Measurements from ENCODE around the gene TUNAR.

Gene TUNAR

DNA sequence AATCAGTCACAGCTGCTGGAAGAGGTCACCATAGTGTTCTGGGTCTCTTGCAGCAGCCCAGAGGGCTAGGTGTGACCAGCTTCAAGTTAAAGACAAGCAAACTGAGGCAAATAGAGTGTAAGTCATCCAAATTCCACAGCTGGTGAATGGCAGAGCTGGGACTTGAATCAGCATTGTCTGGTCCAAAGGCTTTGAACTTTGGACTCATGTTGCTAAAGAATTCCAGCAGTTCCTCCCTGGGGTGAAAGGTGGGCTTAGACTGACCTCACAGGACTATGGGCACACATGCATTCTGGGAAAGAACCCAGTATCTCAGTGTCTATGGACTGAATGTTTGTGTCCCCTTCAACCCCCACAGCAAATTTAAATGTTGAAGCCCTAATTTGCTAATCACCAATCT, 54.8 kb downstream of the TUNAR start:
- no peak for DNase-seq (ENCODE audit: low read depth)
- no peak overlapping the region for H3K4me3 ChIP-seq (ENCODE audit: low read depth, low read length)
- in situ Hi-C loops (cut with HindIII; ENCODE audit: low sequenced_read_pairs) = no loop called here
- TF ChIP-seq CTCF (IDR thresholded peaks at IDR 0.05; ENCODE audit: low read depth, low read length, missing control alignments) = no peak

DNA sequence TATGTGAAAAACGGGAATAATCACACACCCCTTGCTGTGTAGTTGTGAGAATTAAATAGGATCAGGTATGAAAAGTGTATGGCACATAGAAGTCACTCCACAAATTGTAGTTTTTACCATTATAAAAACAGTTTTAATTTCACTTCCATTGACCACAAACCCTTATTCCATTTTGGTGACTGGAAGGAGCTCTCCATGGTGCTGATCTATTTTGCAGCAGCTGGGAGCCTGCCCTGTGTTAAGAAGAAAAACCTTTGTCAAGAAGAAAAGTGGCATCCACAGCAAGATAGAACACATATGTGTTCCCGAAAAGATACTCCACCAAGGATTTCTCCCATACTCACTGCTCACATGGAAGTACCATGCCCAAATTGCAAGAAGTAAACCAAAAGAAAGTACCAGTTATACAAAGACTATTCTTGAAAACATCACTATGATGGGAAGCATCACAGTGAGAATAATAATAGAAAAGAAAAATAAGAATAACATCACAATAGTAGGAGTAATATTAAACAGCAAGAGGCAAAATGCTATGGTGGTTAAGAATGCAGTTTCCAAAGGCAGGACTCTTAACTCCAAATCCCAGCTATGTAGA, 58.7 kb downstream of the TUNAR start:
- no peak overlapping the region for H3K4me3 ChIP-seq (ENCODE audit: low read depth, low read length)
- in situ Hi-C loops (cut with HindIII; ENCODE audit: low sequenced_read_pairs) = no loop called here
- DNase-seq (ENCODE audit: low read depth) = peak; percentile 28
- no peak for TF ChIP-seq CTCF (IDR thresholded peaks at IDR 0.05; ENCODE audit: low read depth, low read length, missing control alignments)

- in situ Hi-C loops (cut with HindIII; ENCODE audit: low sequenced_read_pairs) = no loop called here
- H3K4me3 ChIP-seq (ENCODE audit: low read depth, low read length) = no peak overlapping the region
- TF ChIP-seq CTCF (IDR thresholded peaks at IDR 0.05; ENCODE audit: low read depth, low read length, missing control alignments) = no peak
- DNase-seq (ENCODE audit: low read depth) = no peak
Measured at GRCh38 chr14:95936041-95936440, 59.4 kb downstream of the TUNAR start.

GRCh38 chr14:95939335-95939734, 62.7 kb downstream of the TUNAR start:
- in situ Hi-C loops (cut with HindIII; ENCODE audit: low sequenced_read_pairs) = no loop called here
- no peak for TF ChIP-seq CTCF (IDR thresholded peaks at IDR 0.05; ENCODE audit: low read depth, low read length, missing control alignments)
- DNase-seq (ENCODE audit: low read depth) = no peak
- no peak overlapping the region for H3K4me3 ChIP-seq (ENCODE audit: low read depth, low read length)

DNA sequence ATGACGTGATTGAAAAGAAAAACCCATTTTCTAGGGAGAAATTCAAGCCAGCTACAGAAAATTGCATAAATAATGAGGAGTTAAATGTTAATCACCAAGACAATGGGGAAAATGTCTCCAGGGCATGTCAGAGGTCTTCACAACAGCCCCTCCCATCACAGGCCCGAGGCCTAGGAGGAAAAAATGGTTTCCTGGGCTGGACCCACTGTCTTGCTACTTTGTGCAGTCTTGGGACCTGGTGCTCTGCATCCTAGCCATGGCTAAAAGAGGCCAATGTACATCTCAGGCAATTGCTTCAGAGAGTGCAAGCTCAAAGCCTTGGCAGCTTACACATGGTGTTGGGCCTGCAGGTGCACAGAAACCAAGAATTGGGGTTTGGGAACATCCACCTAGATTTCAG, 65.3 kb downstream of the TUNAR start:
- no peak for TF ChIP-seq CTCF (IDR thresholded peaks at IDR 0.05; ENCODE audit: low read depth, low read length, missing control alignments)
- no peak for DNase-seq (ENCODE audit: low read depth)
- in situ Hi-C loops (cut with HindIII; ENCODE audit: low sequenced_read_pairs) = no loop called here
- H3K4me3 ChIP-seq (ENCODE audit: low read depth, low read length) = no peak overlapping the region

DNA sequence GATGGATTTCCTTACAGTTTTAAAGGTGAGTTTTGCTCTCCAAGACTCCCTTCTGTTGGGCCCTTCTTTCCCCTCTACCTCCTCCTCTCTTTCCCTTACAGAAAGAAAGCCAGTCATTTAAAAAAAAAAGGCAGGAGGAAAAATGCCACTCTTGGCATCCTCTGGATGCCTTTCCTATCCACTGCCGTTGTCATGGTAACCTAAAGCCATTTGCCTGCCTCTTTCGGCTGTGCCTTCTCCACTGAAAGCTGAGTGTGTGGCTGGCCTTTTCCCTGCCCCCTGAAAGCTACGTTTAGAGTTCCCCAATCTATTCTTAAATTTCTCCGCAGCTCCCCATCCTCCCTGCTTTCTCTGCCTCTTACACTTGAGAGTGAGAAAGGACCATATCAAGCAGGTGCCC, 67.1 kb downstream of the TUNAR start:
- no peak overlapping the region for H3K4me3 ChIP-seq (ENCODE audit: low read depth, low read length)
- no peak for DNase-seq (ENCODE audit: low read depth)
- TF ChIP-seq CTCF (IDR thresholded peaks at IDR 0.05; ENCODE audit: low read depth, low read length, missing control alignments) = no peak
- in situ Hi-C loops (cut with HindIII; ENCODE audit: low sequenced_read_pairs) = no loop called here

GRCh38 chr14:95944462-95944861, 67.8 kb downstream of the TUNAR start:
- DNase-seq (ENCODE audit: low read depth) = no peak
- in situ Hi-C loops (cut with HindIII; ENCODE audit: low sequenced_read_pairs) = no loop called here
- no peak for TF ChIP-seq CTCF (IDR thresholded peaks at IDR 0.05; ENCODE audit: low read depth, low read length, missing control alignments)
- H3K4me3 ChIP-seq (ENCODE audit: low read depth, low read length) = no peak overlapping the region
